ENCODE measurements around the gene TAF13.

Gene TAF13

GRCh38 chr1:109091078-109091838 is 15.5 kb upstream of the TAF13 start:
- DNase-seq (ENCODE audit: low spot score), result no peak
- no peak for TF ChIP-seq CTCF (IDR thresholded peaks at IDR 0.05; ENCODE audit: extremely low read depth, missing control alignments)

GRCh38 chr1:109090196-109091077 is 14.6 kb upstream of the TAF13 start, which contains the start of gene TMEM167B:
TMEM167B (plus strand) TSS chr1:109090764; CDS start chr1:109090873, 109 bp downstream.
- peak; percentile 85 for DNase-seq (ENCODE audit: low spot score)

GRCh38 chr1:109089242-109090015 is 13.6 kb upstream of the TAF13 start:
- peak; percentile 55 for DNase-seq (ENCODE audit: low spot score)

More at GRCh38 chr1:109090196-109091077, 14.6 kb upstream of the TAF13 start, which contains the start of gene TMEM167B:
- TF ChIP-seq CTCF (IDR thresholded peaks at IDR 0.05; ENCODE audit: extremely low read depth, missing control alignments), result no peak

DNA sequence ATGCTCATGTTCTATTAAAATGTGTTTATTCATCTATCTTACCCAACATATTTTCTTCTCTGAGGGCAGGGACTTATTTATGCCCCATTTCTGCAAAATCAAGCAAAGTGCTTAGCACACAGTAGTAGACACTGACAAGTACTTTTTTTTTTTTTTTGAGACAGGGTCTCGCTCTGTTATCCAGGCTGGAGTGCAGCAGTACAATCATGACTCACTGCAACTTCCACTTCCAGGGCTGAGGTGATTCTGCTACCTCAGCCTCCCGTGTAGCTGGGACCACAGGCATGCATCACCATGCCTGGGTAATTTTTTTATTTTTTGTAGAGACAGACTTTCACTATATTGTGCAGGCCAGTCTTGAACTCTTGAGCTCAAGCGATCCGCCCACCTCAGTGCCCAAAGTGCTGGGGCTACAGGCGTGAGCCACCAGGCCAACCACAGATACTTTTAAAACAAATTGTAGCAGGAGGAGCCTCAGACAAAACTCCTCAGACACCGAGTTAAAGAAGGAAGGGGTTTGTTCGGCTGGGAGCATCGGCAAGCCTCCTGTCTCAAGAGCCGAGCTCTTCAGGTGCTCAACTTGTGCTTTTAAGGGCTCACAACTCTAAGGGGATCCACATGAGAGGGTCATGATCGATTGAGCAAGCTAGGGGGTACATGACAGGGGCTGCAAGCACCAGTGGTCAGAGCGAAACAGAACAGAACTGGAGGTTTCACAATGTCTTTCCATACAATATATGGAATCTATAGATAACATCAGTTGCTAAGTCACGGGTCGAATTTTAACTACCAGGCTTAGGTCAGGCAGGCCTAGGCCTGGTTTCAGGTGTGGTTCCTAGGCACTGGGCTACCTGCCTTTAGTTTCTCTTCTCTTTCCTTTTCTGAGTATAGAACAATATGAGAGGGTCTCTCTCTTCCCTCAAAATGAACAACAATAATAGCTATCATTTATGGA is 9.0 kb upstream of the TAF13 start:
- DNase-seq (ENCODE audit: low spot score), result no peak
- no peak for TF ChIP-seq CTCF (IDR thresholded peaks at IDR 0.05; ENCODE audit: extremely low read depth, missing control alignments)

More at GRCh38 chr1:109089242-109090015, 13.6 kb upstream of the TAF13 start:
- peak; percentile 78 for TF ChIP-seq CTCF (IDR thresholded peaks at IDR 0.05; ENCODE audit: extremely low read depth, missing control alignments)

GRCh38 chr1:109083923-109084322 is 8.1 kb upstream of the TAF13 start:
- no peak for TF ChIP-seq CTCF (IDR thresholded peaks at IDR 0.05; ENCODE audit: extremely low read depth, missing control alignments)
- DNase-seq (ENCODE audit: low spot score), result no peak

GRCh38 chr1:109083501-109083900 is 7.7 kb upstream of the TAF13 start:
- no peak for TF ChIP-seq CTCF (IDR thresholded peaks at IDR 0.05; ENCODE audit: extremely low read depth, missing control alignments)
- no peak for DNase-seq (ENCODE audit: low spot score)

Data from GM20000 (cell line).